MCF 10A (cell line): ENCODE results near the gene RGPD8. TPM values are rescaled to one million over a fixed set of nuclear protein-coding genes. Genes with fewer than 3 reads are reported as not detected.
A peak's percentile ranks its signal among the peaks of the same experiment; 100 is the strongest.
"Not testable (repeated sequence)": the region's sequence is repeated elsewhere in the genome, so short reads cannot be mapped to it uniquely, and the experiment has no call there.

Experiments
- BruUV-seq: library from RNA; stranded (reverse); fragments of 400-500 nt; replicated peaks from 2 replicates; lab custom pipeline; 2021; lab: Mats Ljungman, UMichigan
- CTCF ChIA-PET: fragments of 300-600 bp; sonication (Branson Sonifier 250); formaldehyde crosslinking; extraction: SDS; loops from one replicate; lab custom pipeline; 2021; ENCODE audit warnings: antibody characterized with exemption, inconsistent platforms; lab: Yijun Ruan, JAX
- POLR2A ChIA-PET: fragments of 300-600, 350-650 bp; sonication (Branson Sonifier 250); formaldehyde crosslinking; extraction: SDS; loops from one replicate; lab custom pipeline; 2020; ENCODE audit warnings: antibody characterized with exemption, inconsistent platforms; lab: Yijun Ruan, JAX
- DNase-seq: peaks from one replicate; pipeline ENCODE4 v3.0.0-alpha.2; 2018; ENCODE audit not compliant: unreplicated experiment
- H3K27ac Mint-ChIP-seq: one replicate; pipeline ENCODE4 v1.8.0; 2022; ENCODE audit warnings: mild to moderate bottlenecking, low read depth, mixed read lengths; ENCODE audit not compliant: unreplicated experiment
- H3K27me3 Mint-ChIP-seq: one replicate; pipeline ENCODE4 v1.8.0; 2022; ENCODE audit warnings: mixed read lengths; ENCODE audit not compliant: insufficient read depth, unreplicated experiment
- H3K36me3 Mint-ChIP-seq: one replicate; pipeline ENCODE4 v1.8.0; 2022; ENCODE audit warnings: mild to moderate bottlenecking, moderate library complexity, mixed read lengths; ENCODE audit not compliant: insufficient read depth, unreplicated experiment
- H3K4me1 Mint-ChIP-seq: one replicate; pipeline ENCODE4 v1.8.0; 2022; ENCODE audit warnings: mixed read lengths; ENCODE audit not compliant: insufficient read depth, unreplicated experiment
- H3K4me3 Mint-ChIP-seq: one replicate; pipeline ENCODE4 v1.8.0; 2022; ENCODE audit warnings: mild to moderate bottlenecking, moderate library complexity, mixed read lengths; ENCODE audit not compliant: unreplicated experiment
- H3K9me3 Mint-ChIP-seq: one replicate; pipeline ENCODE4 v1.8.0; 2022; ENCODE audit warnings: mixed read lengths; ENCODE audit not compliant: unreplicated experiment
- intact Hi-C: fragments of 100-400 bp; cut with micrococcal nuclease; formaldehyde crosslinking; loops from 2 replicates; pipeline ENCODE4 v1.14.1; 2022
- total RNA-seq: library from RNA; stranded (reverse); gene quantifications from 2 replicates; pipeline ENCODE4 v1.2.3, GENCODE V29; 2022
- TF ChIP-seq, protein P1 (sequence below): fragments of 200-600 bp; IDR thresholded peaks from one replicate; pipeline ENCODE4 v1.8.0; 2022; ENCODE audit warnings: antibody characterized with exemption, mild to moderate bottlenecking; ENCODE audit not compliant: unreplicated experiment

Gene RGPD8
- total RNA-seq, 1 experiment from 2014 or later, result 13.9 TPM

DNA sequence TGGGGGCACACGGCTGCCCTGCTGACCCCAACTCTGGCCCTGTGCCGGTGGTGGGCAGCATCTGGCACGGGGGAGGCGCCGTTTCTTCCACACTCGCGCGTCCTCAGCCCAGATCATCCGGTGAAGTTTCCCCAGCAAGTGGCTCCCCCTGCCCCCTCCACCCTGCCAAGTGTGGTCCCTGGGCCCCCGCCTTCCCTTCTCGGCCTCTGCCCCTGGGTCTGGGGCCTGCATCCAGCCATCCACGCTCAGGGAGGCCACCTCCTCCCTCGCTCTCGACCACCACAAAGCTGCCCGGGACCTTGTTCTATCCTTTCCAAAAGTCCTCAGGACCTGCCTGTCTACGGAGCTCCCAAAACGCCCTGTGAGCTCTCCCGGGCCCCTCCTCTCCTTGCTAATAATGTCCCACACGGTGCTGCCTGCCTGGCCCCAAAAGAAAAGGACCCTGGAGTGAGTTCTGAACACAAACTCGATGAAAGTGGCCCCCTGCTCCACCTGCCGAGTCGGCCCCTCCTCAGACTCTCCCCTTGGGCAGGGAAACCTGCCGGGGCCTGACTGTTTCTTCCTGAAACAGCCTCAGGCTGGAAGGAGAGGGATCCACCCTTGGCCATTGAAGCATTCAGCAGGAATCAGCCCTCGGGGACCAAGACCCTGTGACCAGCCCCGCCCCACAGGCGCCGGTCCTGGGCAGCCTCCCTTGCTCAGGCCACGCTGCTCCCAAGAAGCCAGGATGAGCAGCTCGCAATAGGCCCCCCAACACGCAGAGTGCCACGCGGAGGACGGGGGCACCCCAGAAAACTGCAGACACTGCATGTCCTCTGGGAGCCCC is 1.7 kb upstream of the RGPD8 start:
- POLR2A ChIA-PET, H3K9me3 Mint-ChIP-seq, intact Hi-C loops, H3K4me3 Mint-ChIP-seq, H3K4me1 Mint-ChIP-seq, H3K36me3 Mint-ChIP-seq, BruUV-seq, DNase-seq: not testable (repeated sequence)
- Mint-ChIP-seq H3K27ac (peak overlapping the region; percentile 80), H3K27me3 (peaks cover 25% of the 10 kb centered on the region)
- CTCF ChIA-PET, result interaction anchor here (0.6 kb wide), 1 partner anchor 27 kb away, joined by 3 read pairs; no protein-coding TSS in a partner anchor

DNA sequence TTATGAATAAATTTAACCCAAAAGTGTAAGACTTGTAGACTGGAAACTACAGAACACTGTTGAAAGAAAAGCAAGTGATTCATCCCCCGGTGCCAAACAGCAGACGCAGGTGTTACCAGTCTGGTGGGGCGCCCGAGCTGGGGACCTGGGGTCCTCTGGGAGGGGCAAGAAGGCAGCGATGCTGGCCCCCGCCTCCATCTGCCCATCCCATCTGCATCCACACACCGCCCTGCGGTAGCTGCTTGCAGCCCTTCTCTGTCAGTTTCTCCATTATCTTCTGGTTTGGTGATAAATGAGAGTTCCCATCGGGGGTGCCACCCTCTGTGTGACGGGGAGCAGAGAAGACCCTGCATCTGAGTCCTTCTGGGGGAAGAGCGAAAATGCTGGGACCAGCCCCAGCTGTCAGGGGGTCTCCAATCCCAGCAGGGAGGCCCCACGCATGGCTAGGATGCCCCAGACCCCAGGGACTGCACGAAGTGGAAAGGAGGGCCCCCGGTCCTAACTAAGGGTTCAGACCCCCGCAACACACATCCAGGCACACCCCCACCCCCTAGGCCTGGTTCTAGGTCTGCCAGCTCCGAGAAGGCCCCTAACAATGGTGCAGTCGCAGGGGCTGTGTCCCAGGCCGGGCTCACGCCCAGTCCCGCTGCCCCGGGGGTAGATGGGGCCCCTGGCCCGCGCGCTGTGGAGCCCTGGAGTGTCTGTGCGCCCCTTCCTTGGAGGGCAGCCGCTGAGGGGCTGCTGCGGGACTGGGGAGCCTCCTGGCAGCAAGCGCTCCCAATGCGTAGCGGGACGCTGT is 686 bp upstream of the RGPD8 start:
- peaks cover 9% of the 10 kb centered on the region for H3K4me1 Mint-ChIP-seq
- intact Hi-C loops, result no loop called here
- TF ChIP-seq, protein P1, sequence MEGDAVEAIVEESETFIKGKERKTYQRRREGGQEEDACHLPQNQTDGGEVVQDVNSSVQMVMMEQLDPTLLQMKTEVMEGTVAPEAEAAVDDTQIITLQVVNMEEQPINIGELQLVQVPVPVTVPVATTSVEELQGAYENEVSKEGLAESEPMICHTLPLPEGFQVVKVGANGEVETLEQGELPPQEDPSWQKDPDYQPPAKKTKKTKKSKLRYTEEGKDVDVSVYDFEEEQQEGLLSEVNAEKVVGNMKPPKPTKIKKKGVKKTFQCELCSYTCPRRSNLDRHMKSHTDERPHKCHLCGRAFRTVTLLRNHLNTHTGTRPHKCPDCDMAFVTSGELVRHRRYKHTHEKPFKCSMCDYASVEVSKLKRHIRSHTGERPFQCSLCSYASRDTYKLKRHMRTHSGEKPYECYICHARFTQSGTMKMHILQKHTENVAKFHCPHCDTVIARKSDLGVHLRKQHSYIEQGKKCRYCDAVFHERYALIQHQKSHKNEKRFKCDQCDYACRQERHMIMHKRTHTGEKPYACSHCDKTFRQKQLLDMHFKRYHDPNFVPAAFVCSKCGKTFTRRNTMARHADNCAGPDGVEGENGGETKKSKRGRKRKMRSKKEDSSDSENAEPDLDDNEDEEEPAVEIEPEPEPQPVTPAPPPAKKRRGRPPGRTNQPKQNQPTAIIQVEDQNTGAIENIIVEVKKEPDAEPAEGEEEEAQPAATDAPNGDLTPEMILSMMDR, result no peak
- no peak overlapping the region for H3K4me3 Mint-ChIP-seq
- peaks cover 16% of the 10 kb centered on the region for H3K27me3 Mint-ChIP-seq
- H3K27ac Mint-ChIP-seq, result peak overlapping the region; percentile 54
- DNase-seq, result no peak
- BruUV-seq, result no TSS peak
- ChIA-PET CTCF (interaction anchor here (0.8 kb wide), 1 partner anchor 14 kb away, joined by 4 read pairs; no protein-coding TSS in a partner anchor), POLR2A (no interaction called here)
- H3K9me3 Mint-ChIP-seq, result no peaks in the 10 kb centered on the region
- no peaks in the 10 kb centered on the region for H3K36me3 Mint-ChIP-seq

- H3K9me3 Mint-ChIP-seq, H3K36me3 Mint-ChIP-seq, BruUV-seq, DNase-seq, H3K4me1 Mint-ChIP-seq, POLR2A ChIA-PET, intact Hi-C loops, H3K27me3 Mint-ChIP-seq: not testable (repeated sequence)
- CTCF ChIA-PET, result interaction anchor here (0.8 to 1.4 kb wide), 2 partner anchors 15 to 173 kb away, joined by 4 read pairs; no protein-coding TSS in a partner anchor
- Mint-ChIP-seq H3K27ac (peak overlapping the region; percentile 74), H3K4me3 (peak overlapping the region; percentile 78)
Measured at GRCh38 chr2:112432735-112433479, 538 bp downstream of the RGPD8 start.

- intact Hi-C loops, H3K36me3 Mint-ChIP-seq, H3K4me1 Mint-ChIP-seq, H3K27me3 Mint-ChIP-seq, H3K9me3 Mint-ChIP-seq, BruUV-seq, DNase-seq: not testable (repeated sequence)
- Mint-ChIP-seq H3K27ac (peak overlapping the region; percentile 74), H3K4me3 (peak overlapping the region; percentile 78)
- POLR2A ChIA-PET, result interaction anchor here (0.8 kb wide), 2 partner anchors 111 to 311 kb away, joined by 4 read pairs; no protein-coding TSS in a partner anchor
- CTCF ChIA-PET, result interaction anchor here (0.6 to 1.4 kb wide), 2 partner anchors 173 to 177 kb away, joined by 3 to 4 read pairs; no protein-coding TSS in a partner anchor
Measured at GRCh38 chr2:112432390-112432734, 1.1 kb downstream of the RGPD8 start.

DNA sequence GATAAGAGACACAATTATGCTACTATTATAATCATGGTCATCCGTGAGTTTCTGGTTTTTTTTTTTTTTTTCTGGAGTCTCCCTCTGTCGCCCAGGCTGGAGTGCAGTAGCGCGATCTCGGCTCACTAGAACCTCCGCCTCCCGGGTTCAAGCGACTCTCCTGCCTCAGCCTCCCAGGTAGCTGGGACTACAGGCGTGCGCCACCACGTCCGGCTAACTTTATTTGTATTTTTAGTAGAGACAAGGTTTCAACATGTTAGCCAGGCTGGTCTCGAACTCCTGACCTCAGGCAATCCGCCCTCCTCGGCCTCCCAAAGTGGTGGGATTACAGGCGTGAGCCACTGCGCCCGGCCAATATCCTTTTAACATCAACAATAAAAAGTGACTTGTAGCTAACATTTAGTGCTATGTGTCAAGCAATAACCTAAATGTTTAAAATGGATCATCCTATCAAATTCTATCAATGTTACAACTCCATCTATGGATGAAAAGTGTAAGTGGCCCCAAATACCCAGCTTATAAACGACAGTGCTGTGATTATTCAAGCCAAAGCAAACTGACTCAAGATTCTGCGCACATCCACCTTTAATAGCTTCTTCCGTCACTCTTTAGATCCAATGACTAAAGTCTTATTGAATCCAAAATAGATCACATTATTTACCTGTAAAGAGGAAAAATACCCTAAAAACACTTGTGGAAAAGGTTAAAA is 1.7 kb downstream of the RGPD8 start:
- intact Hi-C loops, H3K36me3 Mint-ChIP-seq, H3K4me1 Mint-ChIP-seq, H3K27me3 Mint-ChIP-seq, H3K9me3 Mint-ChIP-seq: not testable (repeated sequence)
- Mint-ChIP-seq H3K4me3 (peak overlapping the region; percentile 78), H3K27ac (peak overlapping the region; percentile 74)
- ChIA-PET POLR2A (interaction anchor here (0.8 kb wide), 2 partner anchors 111 to 310 kb away, joined by 4 read pairs; no protein-coding TSS in a partner anchor), CTCF (interaction anchor here (0.6 to 1.4 kb wide), 2 partner anchors 172 to 176 kb away, joined by 3 to 4 read pairs; no protein-coding TSS in a partner anchor)
- DNase-seq, result peak; percentile 23
- BruUV-seq, result TSS peak; percentile 23

- BruUV-seq, H3K9me3 Mint-ChIP-seq, intact Hi-C loops, DNase-seq, H3K36me3 Mint-ChIP-seq, H3K27ac Mint-ChIP-seq, H3K4me3 Mint-ChIP-seq, H3K27me3 Mint-ChIP-seq, POLR2A ChIA-PET, H3K4me1 Mint-ChIP-seq, CTCF ChIA-PET: not testable (repeated sequence)
Measured at GRCh38 chr2:112424553-112424952, 8.9 kb downstream of the RGPD8 start.

GRCh38 chr2:112416860-112417259 is 16.6 kb downstream of the RGPD8 start:
- CTCF ChIA-PET, H3K9me3 Mint-ChIP-seq, H3K36me3 Mint-ChIP-seq, POLR2A ChIA-PET, H3K4me1 Mint-ChIP-seq, BruUV-seq, intact Hi-C loops, H3K27ac Mint-ChIP-seq, DNase-seq, H3K27me3 Mint-ChIP-seq, H3K4me3 Mint-ChIP-seq: not testable (repeated sequence)
